ENCODE data around the gene POM121C.
A peak's percentile ranks its signal among the peaks of the same experiment; 100 is the strongest.
"Not testable (repeated sequence)": the region's sequence is repeated elsewhere in the genome, so short reads cannot be mapped to it uniquely, and the experiment has no call there.

POM121C gene

DNA sequence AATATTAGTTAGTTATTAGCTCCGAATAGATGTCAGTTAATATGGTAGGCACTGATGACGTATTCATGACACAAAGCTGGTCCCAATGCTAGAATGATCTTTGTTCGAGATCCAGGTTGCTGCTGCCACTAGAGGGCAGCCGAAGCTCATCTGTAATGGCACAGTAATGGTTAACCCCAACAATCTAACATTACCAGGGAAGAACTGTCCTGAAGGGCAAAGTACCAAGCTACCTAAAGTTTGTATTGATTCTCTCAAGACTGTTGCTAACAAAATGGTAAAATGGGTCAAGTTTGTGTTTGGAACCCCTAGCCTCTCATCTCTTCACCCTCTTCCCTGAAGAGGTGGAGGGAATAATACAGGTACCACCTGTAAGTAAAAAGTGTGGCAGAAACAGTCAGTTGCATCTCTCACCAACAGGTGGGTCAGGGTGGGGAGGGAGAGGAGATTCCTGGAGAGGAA is 33.6 kb downstream of the POM121C start:
- not testable (repeated sequence) for H3K27me3 ChIP-seq (ENCODE audit: insufficient read depth, low read length); H3K4me3 ChIP-seq (ENCODE audit: low read depth, low read length, poor library complexity, severe bottlenecking); H3K79me2 ChIP-seq (ENCODE audit: insufficient read depth, low read length); H3F3A ChIP-seq (ENCODE audit: insufficient read depth, low read length); H3K4me1 ChIP-seq (ENCODE audit: insufficient read depth, low read length, severe bottlenecking); H3K9ac ChIP-seq (ENCODE audit: low read length); H3K27ac ChIP-seq (ENCODE audit: low read depth, low read length, poor library complexity, severe bottlenecking); H2AFZ ChIP-seq (ENCODE audit: low read length); H3K4me2 ChIP-seq (ENCODE audit: low read length); H3K36me3 ChIP-seq (ENCODE audit: insufficient read depth, low read length); H4K20me1 ChIP-seq (ENCODE audit: insufficient read depth, low read length); H3K9me3 ChIP-seq (ENCODE audit: low read length); H3K9me2 ChIP-seq (ENCODE audit: low read depth, low read length)
- TF ChIP-seq, protein P1, sequence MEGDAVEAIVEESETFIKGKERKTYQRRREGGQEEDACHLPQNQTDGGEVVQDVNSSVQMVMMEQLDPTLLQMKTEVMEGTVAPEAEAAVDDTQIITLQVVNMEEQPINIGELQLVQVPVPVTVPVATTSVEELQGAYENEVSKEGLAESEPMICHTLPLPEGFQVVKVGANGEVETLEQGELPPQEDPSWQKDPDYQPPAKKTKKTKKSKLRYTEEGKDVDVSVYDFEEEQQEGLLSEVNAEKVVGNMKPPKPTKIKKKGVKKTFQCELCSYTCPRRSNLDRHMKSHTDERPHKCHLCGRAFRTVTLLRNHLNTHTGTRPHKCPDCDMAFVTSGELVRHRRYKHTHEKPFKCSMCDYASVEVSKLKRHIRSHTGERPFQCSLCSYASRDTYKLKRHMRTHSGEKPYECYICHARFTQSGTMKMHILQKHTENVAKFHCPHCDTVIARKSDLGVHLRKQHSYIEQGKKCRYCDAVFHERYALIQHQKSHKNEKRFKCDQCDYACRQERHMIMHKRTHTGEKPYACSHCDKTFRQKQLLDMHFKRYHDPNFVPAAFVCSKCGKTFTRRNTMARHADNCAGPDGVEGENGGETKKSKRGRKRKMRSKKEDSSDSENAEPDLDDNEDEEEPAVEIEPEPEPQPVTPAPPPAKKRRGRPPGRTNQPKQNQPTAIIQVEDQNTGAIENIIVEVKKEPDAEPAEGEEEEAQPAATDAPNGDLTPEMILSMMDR (IDR thresholded peaks at IDR 0.05; ENCODE audit: low read length), result peak; percentile 50; the same call in 1 of the 2 replicates

DNA sequence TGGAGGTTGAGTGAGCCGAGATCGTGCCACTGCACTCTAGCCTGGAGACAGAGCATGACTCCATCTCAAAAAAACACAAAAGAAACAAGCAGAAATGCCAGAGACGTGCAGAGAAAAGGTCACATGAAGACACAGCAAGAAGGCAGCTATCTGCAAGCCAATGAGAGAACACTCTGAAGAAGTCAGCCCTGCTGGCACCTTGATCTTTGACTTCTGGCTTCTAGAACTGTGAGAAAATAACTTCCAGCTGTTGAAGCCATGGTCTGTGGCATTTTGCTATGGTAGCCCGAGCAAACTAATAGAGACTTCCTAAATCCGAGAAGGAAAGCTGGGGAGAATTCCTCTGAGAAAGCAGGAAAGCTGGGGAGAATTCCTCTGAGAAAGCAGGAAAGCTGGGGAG is 36.2 kb downstream of the POM121C start:
- H3K36me3 ChIP-seq (ENCODE audit: insufficient read depth, low read length); H3K4me3 ChIP-seq (ENCODE audit: low read depth, low read length, poor library complexity, severe bottlenecking); H3K4me1 ChIP-seq (ENCODE audit: insufficient read depth, low read length, severe bottlenecking); H3K27me3 ChIP-seq (ENCODE audit: insufficient read depth, low read length); H3K9me3 ChIP-seq (ENCODE audit: low read length); H3F3A ChIP-seq (ENCODE audit: insufficient read depth, low read length); H4K20me1 ChIP-seq (ENCODE audit: insufficient read depth, low read length); H3K27ac ChIP-seq (ENCODE audit: low read depth, low read length, poor library complexity, severe bottlenecking); H3K9ac ChIP-seq (ENCODE audit: low read length); H3K4me2 ChIP-seq (ENCODE audit: low read length); H3K79me2 ChIP-seq (ENCODE audit: insufficient read depth, low read length); H3K9me2 ChIP-seq (ENCODE audit: low read depth, low read length); H2AFZ ChIP-seq (ENCODE audit: low read length): not testable (repeated sequence)

DNA sequence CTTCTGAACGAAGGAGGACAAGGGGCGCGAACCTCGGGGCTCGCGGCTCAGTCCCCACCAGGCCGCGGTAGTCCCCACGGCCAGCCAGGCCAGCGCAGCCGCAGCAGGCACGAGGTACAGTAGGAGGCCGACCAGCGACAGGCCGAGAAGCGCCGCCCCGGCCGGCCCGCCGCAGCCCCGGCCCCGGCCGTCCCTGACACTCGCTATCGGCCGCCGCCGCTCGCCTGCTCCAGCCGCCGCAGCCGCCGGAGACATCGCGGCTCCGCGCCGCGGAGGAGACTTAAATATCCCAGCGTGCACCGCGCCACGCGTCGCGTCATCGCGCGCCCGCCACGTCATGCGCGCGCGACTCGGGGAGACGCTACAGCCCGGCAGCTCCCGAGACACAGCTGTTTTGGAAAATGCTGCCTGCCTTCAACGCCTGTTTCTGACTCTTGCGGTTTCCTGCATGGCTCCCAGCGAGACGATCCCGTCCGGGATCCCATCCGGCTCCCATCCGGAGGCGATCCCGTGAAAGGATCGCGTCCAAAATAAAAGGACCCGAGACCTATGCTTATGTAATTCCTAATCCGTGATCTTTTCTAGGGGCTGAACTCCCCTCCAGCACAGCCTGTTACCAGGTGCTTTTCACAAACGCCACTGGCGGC is 43.5 kb downstream of the POM121C start:
- H4K20me1 ChIP-seq (ENCODE audit: insufficient read depth, low read length); H3K27ac ChIP-seq (ENCODE audit: low read depth, low read length, poor library complexity, severe bottlenecking); H3F3A ChIP-seq (ENCODE audit: insufficient read depth, low read length); H3K9me2 ChIP-seq (ENCODE audit: low read depth, low read length); H2AFZ ChIP-seq (ENCODE audit: low read length); H3K9me3 ChIP-seq (ENCODE audit: low read length); H3K4me1 ChIP-seq (ENCODE audit: insufficient read depth, low read length, severe bottlenecking); H3K79me2 ChIP-seq (ENCODE audit: insufficient read depth, low read length); H3K27me3 ChIP-seq (ENCODE audit: insufficient read depth, low read length): not testable (repeated sequence)
- peak overlapping the region; percentile 78 for H3K4me3 ChIP-seq (ENCODE audit: low read depth, low read length, poor library complexity, severe bottlenecking)
- H3K9ac ChIP-seq (ENCODE audit: low read length), result peak overlapping the region; percentile 78
- H3K4me2 ChIP-seq (ENCODE audit: low read length), result peak overlapping the region; percentile 67
- H3K36me3 ChIP-seq (ENCODE audit: insufficient read depth, low read length), result peaks cover 38% of the 10 kb centered on the region

DNA sequence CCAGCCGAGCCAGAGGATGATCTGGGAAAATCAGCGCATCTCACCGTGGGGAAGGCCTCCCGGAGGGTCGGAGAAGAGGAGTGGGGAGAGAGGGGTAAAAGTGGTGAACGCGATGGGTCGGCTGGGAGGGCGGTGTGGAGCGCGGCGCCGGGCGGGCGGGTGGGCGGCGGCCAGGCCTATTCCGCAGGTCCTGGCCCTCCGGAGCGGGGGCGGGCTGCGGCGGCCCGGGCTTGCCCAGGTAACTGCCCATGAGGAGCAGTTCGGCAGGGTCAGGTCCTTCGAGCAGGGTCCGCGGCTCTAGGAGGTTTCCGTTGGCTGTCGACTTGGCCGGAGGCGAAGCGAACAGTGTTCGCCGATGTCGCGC is 44.0 kb downstream of the POM121C start:
- H3K27ac ChIP-seq (ENCODE audit: low read depth, low read length, poor library complexity, severe bottlenecking); H3K4me1 ChIP-seq (ENCODE audit: insufficient read depth, low read length, severe bottlenecking); H3K27me3 ChIP-seq (ENCODE audit: insufficient read depth, low read length); H3K9me2 ChIP-seq (ENCODE audit: low read depth, low read length); H3K9me3 ChIP-seq (ENCODE audit: low read length); H4K20me1 ChIP-seq (ENCODE audit: insufficient read depth, low read length); H3K79me2 ChIP-seq (ENCODE audit: insufficient read depth, low read length); H3F3A ChIP-seq (ENCODE audit: insufficient read depth, low read length); H2AFZ ChIP-seq (ENCODE audit: low read length): not testable (repeated sequence)
- Histone ChIP-seq H3K36me3 (ENCODE audit: insufficient read depth, low read length) (peaks cover 43% of the 10 kb centered on the region), H3K4me3 (ENCODE audit: low read depth, low read length, poor library complexity, severe bottlenecking) (peak overlapping the region; percentile 78), H3K9ac (ENCODE audit: low read length) (peak overlapping the region; percentile 57; the same call in 1 of the 2 replicates), H3K4me2 (ENCODE audit: low read length) (peak overlapping the region; percentile 67)

DNA sequence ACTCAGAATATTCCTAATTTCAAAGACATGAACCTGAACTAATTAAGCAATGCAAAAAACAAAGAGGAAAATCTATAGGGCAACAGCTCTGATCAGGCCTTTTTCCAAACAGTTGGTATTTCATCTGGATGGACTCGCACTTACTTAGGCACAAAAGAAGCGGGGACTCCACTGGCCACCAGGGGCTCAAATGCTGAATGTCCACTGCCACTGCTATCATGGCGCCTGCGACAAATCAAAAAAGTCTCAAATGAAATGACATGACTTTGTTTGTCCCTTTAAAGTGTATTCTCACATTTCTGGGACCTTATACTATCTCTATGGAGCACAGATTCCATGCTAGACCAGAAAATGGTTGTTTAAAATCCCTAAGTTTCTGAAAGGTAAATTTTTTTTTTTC is 47.1 kb downstream of the POM121C start:
- H3K4me3 ChIP-seq (ENCODE audit: low read depth, low read length, poor library complexity, severe bottlenecking); H3K4me2 ChIP-seq (ENCODE audit: low read length); H3K27me3 ChIP-seq (ENCODE audit: insufficient read depth, low read length); H3K4me1 ChIP-seq (ENCODE audit: insufficient read depth, low read length, severe bottlenecking); H3K79me2 ChIP-seq (ENCODE audit: insufficient read depth, low read length); H3K27ac ChIP-seq (ENCODE audit: low read depth, low read length, poor library complexity, severe bottlenecking); H3F3A ChIP-seq (ENCODE audit: insufficient read depth, low read length); H2AFZ ChIP-seq (ENCODE audit: low read length); H3K9me3 ChIP-seq (ENCODE audit: low read length); H4K20me1 ChIP-seq (ENCODE audit: insufficient read depth, low read length); H3K9ac ChIP-seq (ENCODE audit: low read length); H3K9me2 ChIP-seq (ENCODE audit: low read depth, low read length): not testable (repeated sequence)
- H3K36me3 ChIP-seq (ENCODE audit: insufficient read depth, low read length), result peaks cover 73% of the 10 kb centered on the region

DNA sequence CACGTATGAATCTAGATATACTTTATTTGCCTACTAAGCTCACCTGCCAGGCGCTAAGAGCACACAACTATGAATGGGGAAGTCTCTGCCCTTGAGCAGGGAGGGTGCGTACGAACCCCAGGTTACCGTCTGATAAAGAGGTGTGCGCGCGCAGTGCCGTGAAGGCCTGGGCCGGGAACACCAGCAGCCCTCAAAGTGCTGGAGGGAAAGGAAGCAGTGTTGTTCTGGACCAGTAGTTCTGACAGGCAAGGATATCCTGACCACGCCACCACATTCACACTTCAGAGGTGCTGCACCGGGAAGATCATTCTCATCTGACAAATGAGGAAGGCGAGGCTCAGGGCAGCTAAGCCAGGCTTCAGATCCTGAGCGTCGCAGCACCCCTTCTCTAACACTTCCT is 62.6 kb downstream of the POM121C start:
- H4K20me1 ChIP-seq (ENCODE audit: insufficient read depth, low read length); H3K9me3 ChIP-seq (ENCODE audit: low read length); H3K4me3 ChIP-seq (ENCODE audit: low read depth, low read length, poor library complexity, severe bottlenecking); H3K27ac ChIP-seq (ENCODE audit: low read depth, low read length, poor library complexity, severe bottlenecking); H2AFZ ChIP-seq (ENCODE audit: low read length); H3F3A ChIP-seq (ENCODE audit: insufficient read depth, low read length); H3K4me2 ChIP-seq (ENCODE audit: low read length); H3K9me2 ChIP-seq (ENCODE audit: low read depth, low read length); H3K79me2 ChIP-seq (ENCODE audit: insufficient read depth, low read length); H3K9ac ChIP-seq (ENCODE audit: low read length); H3K27me3 ChIP-seq (ENCODE audit: insufficient read depth, low read length): not testable (repeated sequence)
- Histone ChIP-seq H3K4me1 (ENCODE audit: insufficient read depth, low read length, severe bottlenecking) (peaks cover 11% of the 10 kb centered on the region), H3K36me3 (ENCODE audit: insufficient read depth, low read length) (peaks cover 44% of the 10 kb centered on the region)

DNA sequence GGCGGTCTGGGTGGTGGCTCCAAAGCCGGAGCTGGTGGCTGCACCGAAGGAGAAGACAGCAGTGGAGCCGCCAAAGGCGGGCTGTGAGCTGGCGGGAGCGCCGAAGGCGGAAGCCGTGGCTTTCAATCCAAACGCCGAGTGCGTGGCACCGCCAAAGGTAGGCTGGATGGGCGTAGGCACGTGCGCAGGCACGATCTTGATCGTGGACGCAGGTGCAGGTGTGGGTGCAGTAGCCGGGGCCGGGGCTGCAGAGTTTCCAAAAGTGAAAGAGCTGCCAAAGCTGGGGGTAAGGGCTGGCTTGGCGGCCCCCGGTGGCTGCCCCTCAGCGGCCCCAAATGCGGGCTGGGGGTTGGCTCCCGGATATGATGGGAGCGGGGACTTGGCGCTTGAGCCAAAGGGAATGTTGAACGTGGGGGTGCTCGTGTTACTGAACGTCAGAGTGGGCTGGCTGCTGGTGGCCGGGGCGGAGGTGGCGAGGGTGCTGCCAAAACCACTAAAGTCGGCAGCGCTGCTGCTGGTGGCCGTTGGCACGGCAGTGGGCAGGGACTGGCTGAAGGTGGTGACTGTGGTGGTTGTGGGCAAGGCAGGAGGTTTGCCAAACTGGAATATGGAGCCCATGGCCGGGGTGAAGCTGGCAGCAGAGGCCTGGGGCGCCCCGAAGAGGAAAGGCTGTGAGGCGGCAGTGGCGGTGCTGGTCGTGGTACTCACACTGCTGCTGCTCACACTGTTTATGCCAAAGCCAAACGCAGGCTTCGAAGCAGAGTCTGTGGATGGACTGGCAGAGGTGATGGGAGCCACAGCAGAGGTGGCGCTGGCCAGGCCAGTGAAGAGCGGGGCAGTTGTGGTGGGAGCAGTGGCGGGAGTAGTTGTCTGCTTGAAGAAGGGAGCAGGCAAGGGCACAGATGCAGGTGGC is 64.0 kb downstream of the POM121C start:
- H3K9ac ChIP-seq (ENCODE audit: low read length); H3F3A ChIP-seq (ENCODE audit: insufficient read depth, low read length); H3K4me2 ChIP-seq (ENCODE audit: low read length); H3K9me3 ChIP-seq (ENCODE audit: low read length); H3K4me3 ChIP-seq (ENCODE audit: low read depth, low read length, poor library complexity, severe bottlenecking); H3K27ac ChIP-seq (ENCODE audit: low read depth, low read length, poor library complexity, severe bottlenecking); H3K9me2 ChIP-seq (ENCODE audit: low read depth, low read length); H4K20me1 ChIP-seq (ENCODE audit: insufficient read depth, low read length); H2AFZ ChIP-seq (ENCODE audit: low read length); H3K4me1 ChIP-seq (ENCODE audit: insufficient read depth, low read length, severe bottlenecking); H3K79me2 ChIP-seq (ENCODE audit: insufficient read depth, low read length); H3K27me3 ChIP-seq (ENCODE audit: insufficient read depth, low read length): not testable (repeated sequence)
- H3K36me3 ChIP-seq (ENCODE audit: insufficient read depth, low read length), result peaks cover 40% of the 10 kb centered on the region

Data from OCI-LY1 (cell line).